ENCODE data around the gene SPACDR.
"Not testable (repeated sequence)": the region's sequence is repeated elsewhere in the genome, so short reads cannot be mapped to it uniquely, and the experiment has no call there.

SPACDR gene

DNA sequence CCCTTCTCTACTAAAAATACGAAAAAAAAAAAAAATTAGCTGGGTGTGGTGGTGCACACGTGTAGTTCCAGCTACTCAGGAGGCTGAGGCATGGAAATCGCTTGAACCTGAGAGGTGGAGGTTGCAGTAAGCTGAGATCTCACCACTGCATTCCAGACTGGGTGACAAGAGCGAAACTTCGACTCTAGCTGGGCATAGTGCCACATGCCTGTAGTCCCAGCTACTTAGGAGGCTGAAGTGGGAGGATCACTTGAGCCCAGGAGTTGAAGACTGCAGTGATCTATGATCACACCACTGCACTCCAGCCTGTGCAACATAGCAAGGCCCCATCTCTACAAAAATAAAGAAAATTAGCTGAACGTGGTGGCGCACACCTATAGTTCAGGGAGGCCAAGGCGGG, 1.2 kb upstream of the SPACDR start:
- no peak for DNase-seq

DNA sequence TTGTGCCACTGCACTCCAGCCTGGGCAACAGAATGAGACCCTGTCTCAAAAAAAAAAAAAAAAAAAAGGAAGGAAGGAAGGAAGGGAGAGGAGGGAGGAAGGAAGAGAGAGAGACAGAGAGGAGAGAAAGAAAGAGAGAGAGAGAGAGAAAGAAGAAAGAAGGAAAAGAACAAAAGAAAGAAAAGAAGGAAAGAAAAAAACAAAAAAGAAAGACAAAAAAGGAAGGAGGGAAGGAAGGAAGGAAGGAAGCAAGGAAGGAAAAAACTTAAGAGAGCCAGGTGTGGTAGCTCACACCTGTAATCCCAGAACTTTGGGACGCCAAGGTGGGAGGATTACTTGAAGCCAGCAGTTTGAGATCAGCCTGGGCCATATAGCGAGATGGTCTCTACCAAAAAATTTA, 731 bp upstream of the SPACDR start:
- DNase-seq = no peak

GRCh38 chr7:100457033-100457432, 7.0 kb downstream of the SPACDR start:
- DNase-seq = no peak

DNA sequence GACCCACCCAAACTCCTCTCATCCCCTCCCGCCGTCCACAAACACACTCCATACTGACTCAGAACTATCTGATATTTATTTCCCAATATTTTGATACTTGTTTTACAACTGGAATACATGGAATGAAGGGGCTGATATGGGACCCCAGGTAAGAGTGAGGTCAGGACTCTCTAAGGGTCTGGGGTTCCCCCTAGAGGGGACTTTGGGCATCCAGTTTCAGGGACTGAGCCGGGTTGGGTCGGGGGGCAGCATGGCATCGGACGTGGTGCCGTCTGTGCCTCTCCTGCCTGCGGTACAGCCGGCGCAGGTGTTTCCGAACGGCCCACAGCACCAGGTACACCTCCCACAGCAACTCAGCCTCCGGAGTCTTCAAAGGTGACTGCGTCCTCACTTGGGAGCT, 7.5 kb downstream of the SPACDR start:
- no peak for DNase-seq

DNA sequence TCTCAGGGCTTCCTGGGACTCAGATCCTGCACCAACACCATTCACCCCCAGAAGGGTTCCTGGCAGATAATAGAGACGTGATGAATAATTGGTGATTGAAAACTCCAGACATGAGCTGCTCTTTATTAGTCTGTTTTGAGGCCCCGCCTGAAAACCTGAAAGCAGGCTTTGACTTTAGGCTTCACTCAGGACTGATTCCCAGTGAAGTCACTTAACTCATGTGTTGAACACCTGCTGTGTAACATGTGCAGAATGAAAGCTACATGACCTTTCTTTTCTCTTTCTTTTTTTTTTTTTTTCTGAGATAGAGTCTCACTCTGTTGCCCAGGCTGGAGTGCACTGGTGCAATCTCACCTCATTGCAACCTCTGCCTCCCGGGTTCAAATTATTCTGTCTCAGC, 8.9 kb downstream of the SPACDR start:
- no peak for DNase-seq

GRCh38 chr7:100453854-100454253, 10.2 kb downstream of the SPACDR start:
- not testable (repeated sequence) for DNase-seq

DNA sequence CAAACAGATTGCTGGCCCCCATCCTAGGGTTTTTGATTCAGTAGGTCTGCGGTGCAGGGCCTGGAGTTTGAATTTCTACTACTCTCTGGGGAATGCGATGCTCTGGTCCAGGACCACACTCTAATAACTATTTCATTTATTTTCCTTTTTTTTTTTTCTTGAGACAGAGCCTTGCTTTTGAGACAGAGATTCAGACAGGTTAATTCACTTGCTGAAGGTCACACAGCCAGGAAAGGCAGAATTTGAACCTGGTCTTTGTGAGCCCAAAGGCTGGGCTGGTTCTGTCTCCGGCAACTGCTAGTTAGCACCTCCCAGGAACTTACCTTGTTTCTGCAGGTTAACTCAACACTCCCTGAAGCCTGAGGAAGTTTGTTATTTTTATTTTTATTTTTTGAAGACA, 11.5 kb downstream of the SPACDR start:
- DNase-seq = no peak

GRCh38 chr7:100449190-100449795, 14.8 kb downstream of the SPACDR start:
- no peak for DNase-seq

- not testable (repeated sequence) for DNase-seq
Observed at GRCh38 chr7:100447363-100447762, 16.7 kb downstream of the SPACDR start.

DNA sequence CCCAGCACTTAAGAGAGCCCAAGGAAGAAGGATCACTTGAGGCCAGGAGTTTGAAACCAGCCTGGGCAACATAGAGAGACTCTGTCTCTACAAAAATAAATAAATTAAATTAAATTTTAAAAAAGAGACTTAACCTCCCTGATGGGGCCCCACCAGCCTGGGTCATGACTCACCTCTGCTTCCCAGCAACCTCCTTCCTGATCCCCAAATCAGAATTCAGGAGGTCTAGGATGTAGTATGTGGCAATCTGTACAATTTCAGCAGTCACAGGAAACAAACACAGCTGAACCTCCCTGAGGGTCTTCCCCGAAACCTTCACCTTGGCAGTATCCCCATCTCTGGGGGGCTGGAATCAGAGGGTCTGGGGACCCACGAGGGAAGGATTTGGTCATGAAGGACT, 18.0 kb downstream of the SPACDR start:
- DNase-seq = no peak

- no peak for DNase-seq
Observed at GRCh38 chr7:100444311-100445278, 19.5 kb downstream of the SPACDR start.

DNA sequence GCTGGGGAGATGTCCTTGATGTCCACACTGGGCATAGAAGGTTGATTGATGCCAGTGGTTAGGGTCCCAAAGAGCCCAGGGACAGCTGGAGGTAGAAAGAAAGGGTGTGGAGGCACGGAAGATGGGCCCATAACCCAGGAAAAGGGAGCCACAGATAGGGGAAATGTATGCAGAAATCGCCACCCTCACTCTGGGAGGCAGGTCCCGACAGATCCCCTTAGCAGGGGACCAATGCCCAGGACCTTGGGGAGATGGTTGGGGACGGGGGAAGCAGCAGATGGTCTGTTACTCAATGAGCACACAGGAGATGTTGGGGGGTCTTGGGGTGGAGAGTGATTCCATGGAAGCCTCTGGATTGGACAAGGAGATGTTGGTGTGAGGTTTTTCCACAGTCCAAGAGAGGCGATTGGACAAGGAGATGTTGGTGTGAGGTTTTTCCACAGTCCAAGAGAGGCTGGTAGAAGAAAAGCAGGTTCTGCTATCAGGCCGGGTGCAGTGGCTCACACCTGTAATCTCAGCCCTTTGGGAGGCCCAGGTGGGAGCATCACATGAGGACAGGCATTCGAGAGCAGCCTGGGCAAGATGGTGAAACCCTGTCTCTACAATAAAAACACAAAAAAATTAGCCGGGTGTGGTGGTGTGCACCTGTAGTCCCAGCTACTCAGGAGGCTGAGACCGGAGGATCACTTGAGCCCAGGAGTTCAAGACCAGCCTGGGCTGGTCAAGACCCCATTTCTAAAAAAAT, 20.8 kb downstream of the SPACDR start:
- DNase-seq = no peak

- no peak for DNase-seq
Observed at GRCh38 chr7:100441641-100442535, 22.2 kb downstream of the SPACDR start.

GRCh38 chr7:100439244-100439643, 24.8 kb downstream of the SPACDR start:
- not testable (repeated sequence) for DNase-seq

GRCh38 chr7:100438731-100439130, 25.3 kb downstream of the SPACDR start:
- not testable (repeated sequence) for DNase-seq

GRCh38 chr7:100438172-100438571, 25.9 kb downstream of the SPACDR start:
- DNase-seq = no peak

DNA sequence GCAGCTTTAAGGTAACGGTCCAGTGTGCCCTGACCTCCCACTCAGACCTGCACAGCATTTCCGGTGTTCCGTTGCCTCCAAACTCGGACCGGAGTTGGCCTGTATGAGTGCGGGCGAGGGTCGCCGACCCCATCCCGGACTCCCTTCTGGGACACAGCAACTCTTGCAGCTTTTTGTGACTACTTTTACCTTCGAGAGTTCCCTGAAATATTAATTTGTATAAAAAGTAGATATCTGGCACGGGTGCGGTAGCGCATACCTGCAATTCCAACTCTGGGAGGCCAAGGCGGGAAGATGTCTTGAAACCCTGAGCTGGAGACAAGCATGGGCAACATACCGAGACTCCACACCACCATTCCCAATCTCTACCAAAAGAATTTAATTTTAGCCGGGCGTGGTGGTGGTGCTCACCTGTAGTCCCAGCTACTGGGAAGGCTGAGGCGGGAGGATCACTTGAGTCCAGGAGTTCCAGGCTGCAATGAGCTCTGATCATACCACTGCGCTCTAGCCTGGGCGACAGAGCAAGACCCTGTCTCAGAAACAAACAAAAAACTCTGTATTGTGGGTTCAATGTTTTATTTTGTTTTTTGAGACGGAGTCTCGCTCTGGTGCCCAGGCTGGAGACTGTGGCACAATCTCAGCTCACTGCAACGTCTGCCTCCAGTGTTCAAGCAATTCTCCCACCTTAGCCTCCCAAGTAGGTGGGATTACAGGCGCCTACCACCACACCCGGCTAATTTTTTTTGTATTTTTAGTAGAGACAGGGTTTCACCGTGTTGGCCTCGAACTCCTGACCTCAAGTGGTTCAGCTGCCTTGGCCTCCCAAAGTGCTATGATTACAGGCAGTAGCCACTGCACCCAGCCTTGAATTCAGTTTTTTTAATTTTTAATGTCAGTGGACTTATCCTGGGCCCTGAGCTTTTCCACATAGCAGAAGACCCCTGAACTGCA, 26.6 kb downstream of the SPACDR start:
- DNase-seq = no peak

GRCh38 chr7:100435401-100436304, 28.4 kb downstream of the SPACDR start:
- peak; percentile 70 for DNase-seq

DNA sequence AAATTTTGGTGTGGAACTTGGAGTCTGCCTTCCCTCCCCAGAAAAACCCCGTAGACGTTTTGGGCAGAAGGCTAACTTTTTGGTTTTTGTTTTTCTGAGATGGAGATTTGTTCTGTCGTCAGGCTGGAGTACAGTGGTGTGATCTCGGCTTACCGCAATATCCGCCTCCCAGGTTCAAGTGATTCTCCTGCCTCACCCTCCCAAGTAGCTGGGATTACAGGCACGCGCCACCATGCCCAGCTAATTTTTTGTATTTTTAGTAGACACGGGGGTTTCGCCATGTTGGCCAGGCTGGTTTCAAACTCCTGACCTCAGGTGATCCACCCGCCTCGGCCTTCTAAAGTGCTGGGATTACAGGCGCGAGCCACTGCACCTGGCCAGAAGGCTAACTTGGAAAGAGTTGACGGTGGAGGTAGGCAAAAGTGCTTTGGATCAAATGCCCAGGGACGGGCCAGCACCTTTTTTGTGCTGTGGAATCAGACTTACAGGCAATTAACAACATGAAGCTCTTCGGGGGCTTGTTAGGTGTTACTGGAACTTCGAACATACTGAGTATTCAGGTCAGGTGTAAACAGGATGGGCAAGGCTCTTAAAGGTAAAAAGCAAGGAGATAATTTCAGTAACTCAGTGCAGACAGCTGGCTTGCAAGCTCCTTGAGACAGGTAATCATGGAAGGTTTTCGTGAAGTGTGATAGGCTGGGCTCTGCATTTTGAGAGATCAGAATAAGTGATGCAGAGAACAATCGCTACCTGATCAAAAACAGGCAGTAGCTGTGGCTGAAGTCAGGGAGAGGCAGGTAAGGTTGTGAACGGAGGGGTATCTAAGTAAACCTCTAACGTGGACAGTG, 29.5 kb downstream of the SPACDR start:
- DNase-seq = no peak
